Activated naive CD4-positive, alpha-beta T cell (primary cell): ENCODE measurements around the gene ADAMTS12.
"Not testable (repeated sequence)": the region's sequence is repeated elsewhere in the genome, so short reads cannot be mapped to it uniquely, and the experiment has no call there.

Experiments used
- DNase-seq, 4 experiments: peaks; one replicate each; lab custom pipeline; 2025; lab: John Stamatoyannopoulos, UW

The ADAMTS12 gene

DNA sequence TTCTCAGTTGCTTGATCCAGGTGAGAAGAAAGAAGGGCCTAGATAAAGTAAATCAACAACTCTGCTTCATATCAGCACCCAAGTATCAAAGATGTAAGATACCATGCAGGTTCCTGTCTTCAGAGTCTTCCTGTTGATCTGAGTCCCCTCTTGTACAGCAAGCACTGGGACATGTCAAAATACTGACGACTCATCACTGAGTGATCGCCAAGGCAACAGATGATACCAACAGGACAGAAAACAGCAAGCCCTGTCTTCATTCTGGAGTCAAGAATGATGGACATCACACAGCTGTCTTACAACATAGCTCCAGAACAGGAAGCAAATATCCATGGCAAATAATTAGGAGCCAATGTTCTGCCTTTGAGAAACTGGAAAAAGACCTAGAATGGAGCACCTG, 367.3 kb downstream of the ADAMTS12 start:
- DNase-seq: no peak

DNA sequence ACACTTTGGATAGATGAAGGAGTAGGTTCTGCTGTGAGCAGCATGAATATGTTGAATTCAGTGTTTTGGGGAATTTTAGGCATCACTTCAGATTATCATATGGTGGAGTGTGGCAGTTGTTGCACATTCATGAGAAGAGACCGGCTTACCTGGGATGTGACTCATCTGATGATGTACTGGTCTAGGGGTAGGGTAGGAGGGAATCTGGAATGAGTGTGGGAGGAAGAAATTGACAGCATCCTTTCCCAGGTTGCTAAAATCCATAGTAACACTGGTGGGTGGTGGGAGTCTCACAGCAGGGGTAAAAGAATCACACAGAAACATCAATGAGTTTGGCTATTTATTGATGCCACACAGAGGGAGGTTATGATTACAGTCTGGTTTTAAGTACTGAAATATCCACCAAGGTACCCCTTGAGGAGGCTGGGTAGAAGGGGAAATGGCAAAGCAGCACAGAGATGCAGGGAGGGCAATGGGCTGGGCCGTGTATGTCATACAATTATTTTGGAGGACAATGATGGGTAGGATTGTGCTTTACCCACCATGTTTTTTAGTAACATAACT, 368.5 kb downstream of the ADAMTS12 start:
- DNase-seq: no peak

DNA sequence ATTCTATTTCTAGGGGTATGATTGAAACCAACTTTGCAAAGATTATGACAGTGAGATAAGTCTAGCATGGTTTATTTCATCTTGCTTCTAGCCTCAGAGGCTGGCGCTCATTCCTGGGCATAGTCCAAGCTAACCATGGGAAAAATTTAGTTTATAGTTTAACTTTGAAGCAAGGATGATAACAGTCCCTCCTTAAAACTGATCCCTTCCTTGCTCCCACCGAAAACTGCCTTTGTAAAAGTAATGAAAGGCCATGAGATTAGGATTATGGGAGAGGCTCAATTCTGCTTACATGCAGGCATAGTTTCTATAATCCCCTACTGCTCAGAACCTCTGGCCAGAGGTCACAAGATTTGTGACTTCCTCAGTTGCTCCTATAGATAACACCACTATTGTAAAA, 375.4 kb downstream of the ADAMTS12 start:
- no peak for DNase-seq

DNA sequence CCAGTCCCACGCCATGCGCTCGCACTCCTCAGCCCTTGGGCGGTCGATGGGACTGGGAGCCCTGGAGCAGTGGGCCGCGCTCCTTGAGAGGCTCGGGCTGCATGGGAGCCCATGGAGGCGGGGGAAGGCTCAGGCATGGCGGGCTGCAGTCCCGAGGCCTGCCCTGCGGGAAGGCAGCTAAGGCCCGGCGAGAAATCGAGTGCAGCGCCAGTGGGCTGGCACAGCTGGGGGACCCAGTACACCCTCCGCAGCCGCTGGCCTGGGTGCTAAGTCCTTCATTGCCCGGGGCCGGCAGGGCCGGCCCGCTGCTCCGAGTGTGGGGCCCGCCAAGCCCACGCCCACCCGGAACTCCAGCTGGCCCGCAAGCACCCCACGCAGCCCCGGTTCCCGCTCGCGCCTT, 376.4 kb downstream of the ADAMTS12 start:
- DNase-seq: not testable (repeated sequence)

DNA sequence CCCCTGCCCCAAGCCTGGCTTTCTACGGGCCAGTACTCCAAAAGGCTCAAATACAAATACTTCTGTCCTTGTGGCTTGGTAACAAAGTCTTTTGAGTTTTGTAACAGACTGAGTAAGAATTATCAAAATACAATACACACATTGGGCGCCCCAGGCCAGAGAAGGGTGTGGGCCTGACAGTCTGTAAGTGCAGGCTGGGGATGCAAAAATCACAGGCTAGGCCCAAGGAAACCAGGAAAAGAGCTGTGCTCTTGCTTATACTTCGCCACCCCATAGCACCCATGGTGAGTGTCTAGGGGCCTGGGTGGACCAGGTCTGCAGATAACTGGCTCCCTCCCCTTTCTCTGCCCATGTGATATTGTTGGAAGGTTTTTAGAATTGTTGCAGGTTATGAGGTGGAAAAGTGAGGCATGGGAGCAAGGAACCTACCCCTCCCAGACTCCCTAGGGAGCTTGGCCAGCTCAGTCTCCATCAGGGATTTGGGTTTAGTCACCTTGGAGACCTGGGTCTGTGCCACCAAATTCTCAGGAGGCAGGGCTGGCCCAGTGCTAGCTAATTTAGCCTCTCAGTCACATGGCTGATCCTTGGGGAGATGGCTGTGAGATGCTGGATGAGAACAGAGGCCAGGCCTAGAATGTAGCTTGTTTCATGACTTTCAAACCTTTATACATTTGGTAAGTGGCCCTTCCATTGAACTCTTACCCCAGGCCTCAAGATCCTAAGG, 378.2 kb downstream of the ADAMTS12 start:
- DNase-seq: no peak

DNA sequence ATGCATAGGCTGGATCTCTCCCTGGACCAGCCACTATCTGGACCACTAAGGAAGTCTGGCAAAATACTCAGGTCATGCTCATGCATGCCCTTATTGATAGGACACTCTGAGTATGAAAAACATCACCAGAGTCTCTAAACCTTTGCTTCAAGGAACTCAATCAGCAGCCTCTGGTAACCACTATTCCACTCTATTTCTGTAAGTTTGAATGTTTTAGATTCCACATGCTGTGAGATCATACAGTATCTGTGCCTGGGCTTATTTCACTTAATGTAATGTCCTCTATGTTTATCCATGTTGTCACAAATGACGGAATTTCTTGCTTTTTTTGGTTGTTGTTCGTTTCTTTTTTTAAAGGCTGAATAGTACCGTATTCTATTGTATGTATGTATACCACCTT, 382.8 kb downstream of the ADAMTS12 start:
- no peak for DNase-seq

DNA sequence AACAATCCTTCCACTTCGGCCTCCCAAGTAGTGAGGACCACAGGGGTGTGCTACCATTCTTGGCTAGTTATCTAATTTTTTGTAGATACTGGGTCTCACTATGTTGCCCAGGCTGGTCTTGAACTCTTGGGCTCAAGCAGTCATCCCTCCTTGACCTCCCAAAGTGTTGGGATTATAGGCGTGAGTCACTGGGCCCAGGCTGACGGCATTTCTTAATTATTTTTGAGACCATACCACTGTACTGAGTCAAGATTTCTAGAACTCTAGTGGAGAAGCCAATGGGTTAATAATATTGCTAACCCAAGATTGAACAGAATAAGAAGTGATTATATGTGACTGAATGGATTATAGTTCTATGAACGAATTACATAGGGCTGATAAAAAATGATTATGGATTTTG, 384.4 kb downstream of the ADAMTS12 start:
- no peak for DNase-seq

DNA sequence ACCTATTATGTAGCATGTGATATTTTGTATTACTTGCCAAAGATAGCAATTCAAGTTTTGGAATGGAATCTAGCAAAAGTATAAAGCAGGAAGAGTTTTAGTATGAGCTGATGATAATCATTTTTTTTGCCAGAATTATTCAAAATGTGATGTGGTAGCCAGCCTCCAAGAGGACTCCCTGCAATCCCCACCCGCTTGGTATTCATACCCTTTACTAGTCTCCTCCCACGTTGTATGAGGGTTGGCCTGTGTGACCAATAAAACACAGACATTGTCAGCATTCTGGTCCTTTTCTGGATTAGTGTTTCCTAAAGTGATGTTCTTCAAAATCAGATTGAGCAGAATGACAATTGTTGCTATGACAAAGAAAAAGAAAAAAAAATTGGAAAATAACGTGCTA, 387.2 kb downstream of the ADAMTS12 start:
- no peak for DNase-seq

DNA sequence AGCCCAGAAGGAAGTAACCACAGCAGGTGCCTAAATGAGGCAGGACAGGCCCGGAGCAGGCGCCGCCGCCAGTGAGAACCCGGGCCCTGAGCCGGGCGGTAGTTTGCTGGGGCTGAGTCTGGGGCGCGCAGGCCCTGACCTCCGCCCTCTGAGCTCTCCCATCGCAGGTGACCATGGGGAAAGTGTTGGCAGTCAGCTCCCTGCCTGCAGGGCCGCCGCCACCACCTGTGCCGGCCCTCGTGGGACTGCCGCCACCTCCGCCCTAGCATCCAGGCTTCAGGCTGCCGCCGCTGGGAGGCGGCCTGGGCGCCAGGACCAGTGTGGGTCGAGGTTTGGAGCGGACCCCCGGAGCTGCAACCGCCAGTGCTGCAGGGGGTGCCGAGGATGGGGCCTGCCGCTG, 389.9 kb downstream of the ADAMTS12 start:
- DNase-seq: no peak

DNA sequence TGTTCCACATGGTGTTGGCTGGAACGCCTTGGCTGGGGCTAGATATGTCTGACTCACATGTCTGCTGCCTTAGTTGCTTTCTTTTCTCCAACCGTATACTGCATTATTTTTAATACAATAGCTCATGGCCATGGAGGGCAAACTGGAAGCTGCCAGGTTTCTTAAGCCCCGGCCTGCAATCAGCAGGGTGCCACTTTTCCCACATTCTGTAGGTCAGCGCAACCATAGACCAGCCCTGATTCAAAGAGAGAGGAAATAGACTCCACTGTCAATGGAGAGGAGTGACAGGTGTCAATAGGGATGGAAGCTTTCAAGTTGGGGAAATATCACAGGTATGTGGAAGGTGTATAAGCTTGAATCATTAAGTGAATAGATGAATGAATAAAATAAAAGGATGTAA, 390.5 kb downstream of the ADAMTS12 start:
- no peak for DNase-seq

DNA sequence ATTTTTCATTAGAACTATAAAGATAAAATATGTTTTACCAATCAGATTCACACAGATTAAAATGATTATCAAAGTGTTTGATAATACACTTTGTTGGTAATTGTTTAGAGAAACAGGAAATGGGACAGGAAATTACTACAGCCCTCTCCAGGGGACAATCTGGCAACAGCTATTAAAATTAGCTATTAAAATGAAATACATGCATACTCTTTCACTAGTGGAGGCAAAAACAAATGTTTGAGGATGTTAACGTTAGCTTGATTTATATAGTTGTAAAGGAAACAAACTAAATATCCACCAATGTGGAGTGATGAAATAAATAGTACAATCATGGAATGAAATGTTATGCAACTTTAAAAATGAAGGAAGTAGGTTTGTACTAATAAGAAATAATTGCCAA, 397.3 kb downstream of the ADAMTS12 start:
- DNase-seq: no peak

DNA sequence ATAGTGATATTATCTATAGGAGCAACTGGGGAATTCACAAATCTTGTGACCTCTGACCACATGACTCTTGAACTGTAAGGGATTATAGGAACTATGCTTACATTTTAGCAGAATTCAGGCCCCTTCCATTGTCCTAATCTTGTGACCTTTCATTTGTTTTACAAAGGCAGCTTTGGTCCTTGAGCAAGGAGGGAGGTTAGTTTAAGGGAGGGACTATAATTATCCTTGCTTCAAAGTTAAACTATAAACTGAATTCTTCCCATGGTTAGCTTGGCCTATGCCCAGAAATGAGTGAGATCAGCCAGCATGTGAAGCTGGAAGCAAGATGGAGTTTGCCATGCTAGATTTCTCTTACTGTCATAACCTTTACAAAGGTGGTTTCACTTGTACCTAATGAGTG, 399.8 kb downstream of the ADAMTS12 start:
- no peak for DNase-seq

DNA sequence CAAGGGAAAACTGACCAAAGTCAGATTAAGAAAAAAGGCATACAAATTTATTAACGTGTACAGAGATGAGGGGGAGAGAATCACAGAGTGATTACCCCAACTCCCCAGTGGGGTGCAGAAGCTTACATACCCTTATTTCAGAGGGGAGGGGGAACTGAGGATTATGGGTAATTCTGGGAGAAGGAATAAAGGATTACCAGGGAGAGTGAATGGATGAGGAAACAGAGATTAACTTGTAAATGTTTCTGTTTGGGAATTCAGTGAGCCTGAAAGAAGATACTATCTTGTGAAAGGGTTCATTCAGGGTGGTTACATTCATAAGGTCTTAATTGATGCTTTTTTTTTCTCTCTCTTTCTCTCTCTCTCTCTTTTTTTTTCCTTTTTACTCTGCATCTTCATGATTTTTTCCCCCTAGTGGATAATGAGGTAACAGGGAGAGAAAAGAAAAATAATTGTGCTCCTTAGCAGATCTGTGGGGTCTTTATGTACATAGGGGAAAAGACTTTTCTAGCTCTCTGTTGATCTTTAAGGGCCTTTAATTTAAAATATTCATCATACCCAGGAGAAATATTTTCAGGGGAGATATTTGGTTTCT, 401.6 kb downstream of the ADAMTS12 start:
- no peak for DNase-seq

DNA sequence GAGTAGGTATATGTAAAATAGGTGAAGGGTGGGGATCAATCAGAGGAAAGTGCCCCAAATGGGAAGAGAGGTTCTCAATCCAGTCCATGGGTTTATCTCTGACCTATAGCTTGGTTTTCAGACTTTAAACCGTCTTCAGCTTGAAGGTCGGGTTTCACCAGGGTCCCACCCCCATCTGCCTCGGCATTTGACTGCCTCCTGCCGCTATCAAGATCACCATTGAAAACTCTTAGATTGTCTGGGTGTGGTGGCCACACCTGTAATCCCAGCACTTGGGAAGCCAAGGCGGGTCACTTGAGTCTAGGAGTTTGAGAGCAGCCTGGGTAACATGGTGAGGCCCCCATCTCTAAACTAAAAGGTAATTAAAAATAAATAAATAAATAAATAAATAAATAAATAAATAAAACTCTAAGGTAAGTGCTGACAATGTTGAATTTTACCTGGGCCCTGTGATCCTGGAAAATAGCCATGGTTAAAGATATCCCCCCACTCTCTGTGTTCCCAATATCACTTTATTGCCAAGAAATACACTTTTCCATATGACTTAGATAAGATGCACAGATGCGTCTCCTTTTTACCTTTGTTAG, 402.2 kb downstream of the ADAMTS12 start:
- DNase-seq: no peak

DNA sequence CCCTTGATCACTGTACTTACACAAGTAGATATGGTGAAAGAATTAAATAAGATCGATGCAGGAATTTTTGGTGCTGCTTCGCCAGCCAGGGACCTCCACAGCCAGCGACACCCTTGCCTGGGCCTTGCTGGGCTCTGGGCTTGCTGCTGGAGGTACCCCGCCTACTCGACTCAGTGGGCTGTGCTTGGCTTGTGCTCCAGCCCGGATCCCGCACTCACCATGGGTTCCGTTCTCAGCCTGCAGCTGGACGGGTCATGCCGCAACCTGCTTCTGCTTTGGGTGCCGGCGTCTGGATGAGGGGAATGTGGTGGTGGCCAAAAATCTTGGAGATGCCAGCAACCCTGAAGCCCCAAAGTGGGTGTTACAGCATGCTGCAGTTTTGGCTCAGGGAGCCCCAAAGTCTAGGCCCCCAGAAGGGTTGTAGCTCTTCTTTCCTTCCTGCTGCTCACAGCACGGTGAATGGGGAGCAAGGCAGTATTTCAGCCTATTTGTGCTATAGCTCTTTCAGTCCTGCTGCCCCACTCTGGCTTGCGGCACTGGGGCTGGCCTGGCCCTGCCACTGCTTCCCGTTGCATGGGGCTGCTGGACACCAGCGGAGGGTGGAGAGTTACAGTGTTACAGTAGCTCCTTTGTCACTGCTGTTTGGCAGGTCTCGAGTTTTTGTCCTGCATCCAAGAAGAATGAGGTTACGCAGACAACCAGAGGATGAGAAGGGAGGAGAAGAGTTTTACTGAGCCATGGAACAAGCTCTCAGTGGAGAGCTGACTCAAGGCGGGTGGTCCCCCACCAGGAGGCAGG, 403.0 kb downstream of the ADAMTS12 start:
- DNase-seq: no peak

DNA sequence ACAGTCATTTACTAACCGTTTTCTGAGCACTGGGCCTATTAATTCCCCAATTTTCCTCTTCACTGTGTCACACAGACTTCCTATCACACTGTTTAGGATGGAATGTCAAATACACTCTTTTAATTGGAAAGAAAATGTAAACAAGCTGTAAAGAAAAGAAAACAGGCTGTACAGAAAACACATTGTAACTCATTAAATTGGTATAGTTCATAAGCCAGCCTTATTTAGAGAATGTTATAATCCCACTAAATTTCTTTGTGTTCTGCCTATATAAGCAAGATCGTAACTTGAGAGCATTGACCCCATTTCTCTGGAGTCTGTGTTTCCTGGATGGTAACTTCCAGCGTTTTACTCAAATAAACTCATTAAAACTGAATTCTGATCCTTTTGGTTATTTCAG, 404.6 kb downstream of the ADAMTS12 start:
- no peak for DNase-seq

DNA sequence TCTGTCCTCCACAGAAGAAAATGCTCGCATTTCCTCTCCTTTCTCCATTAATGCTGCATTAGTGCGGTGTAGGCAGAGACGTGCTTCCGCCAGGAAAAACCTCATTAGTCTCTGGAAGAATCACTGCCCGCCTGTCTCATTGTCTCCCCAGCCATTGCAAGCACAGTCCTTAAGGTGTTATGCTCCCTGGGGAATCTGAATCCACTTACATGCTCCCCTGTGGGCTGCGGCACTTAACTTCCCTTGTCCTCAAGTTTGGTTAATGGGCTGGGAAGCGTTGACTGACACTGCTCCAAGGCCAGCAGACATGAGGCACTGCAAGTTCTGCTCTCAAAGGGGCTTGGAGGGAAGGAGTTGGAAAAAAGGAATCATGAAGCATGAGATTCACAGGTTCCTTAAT, 409.5 kb downstream of the ADAMTS12 start:
- no peak for DNase-seq

DNA sequence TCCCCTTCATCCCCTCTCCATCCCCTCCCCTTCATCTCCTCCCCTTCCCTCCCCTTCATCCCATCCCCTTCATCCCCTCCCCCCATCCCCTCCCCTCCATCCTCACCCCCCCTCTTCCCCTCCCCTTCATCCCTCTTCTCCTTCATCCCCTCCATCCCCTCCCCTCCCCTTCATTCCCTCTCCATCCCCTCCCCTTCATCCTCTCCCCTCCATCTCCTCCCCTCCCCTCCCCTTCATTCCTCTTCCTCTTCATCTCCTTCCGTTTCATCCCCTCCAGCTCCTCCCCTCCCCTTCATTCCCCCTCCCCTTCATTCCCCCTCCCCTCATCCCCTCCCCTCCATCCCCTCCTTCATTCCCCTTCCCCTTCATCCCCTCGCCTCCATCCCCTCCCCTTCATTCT, 410.9 kb downstream of the ADAMTS12 start:
- DNase-seq: no peak

DNA sequence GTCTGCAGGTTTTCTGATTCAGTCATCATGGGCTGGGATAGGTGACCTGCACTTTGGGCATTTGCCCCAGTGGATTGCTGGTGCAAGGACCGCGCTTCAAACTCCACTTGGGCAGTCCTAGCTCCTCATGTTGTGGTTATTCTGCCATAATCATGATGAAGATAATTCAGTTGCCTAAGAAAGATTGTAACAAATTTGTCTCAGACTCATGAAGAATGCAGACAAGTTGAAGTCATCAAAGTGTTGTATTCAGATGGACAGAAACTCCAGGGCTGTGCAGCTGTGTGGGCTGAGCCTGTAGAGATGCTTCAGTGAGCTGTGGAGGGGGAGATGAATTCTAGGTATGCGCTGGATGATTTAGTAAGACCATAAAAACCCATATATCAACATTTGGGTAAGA, 412.5 kb downstream of the ADAMTS12 start:
- no peak for DNase-seq

DNA sequence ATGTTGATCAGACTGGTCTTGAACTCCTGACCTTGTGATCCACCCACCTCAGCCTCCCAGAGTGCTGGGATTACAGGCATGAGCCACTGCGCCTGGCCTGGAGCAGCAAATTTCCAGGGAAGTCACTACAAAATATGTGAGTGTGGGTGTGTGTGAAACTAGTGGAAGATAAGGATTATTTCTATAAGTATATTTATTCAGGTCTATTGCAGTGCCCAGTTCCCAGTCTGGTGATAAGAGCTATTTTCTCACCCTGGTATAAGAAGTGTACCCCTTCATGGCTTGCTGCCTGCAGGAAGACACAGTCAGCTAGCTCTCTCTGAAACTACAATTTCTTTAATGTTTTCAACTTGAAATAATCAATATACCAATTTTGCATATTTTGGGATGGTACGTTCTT, 414.0 kb downstream of the ADAMTS12 start:
- DNase-seq: no peak

DNA sequence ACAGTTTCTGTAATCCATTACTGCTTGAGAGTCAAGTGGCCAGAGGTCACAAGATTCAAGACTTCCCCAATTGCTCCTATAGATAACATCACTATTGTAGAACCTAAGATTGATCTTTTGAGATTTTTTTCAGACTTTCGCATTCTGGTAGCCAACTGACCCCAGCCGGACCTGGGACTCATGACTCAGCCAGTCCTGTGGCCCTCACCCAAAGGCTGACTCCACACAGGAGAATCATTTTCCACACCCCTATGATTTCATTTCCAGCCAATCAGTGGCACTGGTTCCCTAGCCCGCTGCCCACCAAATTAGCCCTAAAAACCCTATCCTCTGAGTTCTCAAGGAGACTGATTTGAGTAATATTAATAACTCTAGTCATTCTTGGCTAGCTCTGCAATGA, 414.8 kb downstream of the ADAMTS12 start:
- DNase-seq: no peak

DNA sequence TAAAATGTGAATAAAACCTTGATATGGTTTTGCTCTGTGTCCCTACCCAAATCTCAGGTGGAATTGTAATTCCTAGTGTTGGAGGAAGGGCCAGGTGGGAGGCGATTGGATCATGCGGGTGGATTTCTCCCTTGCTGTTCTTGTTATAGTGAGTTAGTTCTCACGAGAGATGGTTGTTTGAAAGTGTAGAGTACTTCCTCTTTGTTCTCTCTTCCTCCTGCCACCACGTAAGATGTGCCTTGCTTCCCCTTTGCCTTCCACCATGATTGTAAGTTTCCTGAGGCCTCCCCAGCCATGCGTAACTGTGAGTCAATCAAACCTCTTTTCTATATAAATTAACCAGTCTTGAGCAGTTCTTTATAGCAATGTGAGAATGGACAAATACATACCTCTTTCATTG, 416.1 kb downstream of the ADAMTS12 start:
- DNase-seq: no peak
